HEK293T (cell line): ENCODE results near the gene LCN9.

Source experiments
- CTCF ChIA-PET: fragments of 350-600 bp; formaldehyde crosslinking; extraction: SDS; loops from one replicate; lab custom pipeline; 2021; ENCODE audit warnings: antibody characterized with exemption, inconsistent platforms; lab: Yijun Ruan, JAX
- POLR2A ChIA-PET: fragments of 350-600 bp; formaldehyde crosslinking; extraction: SDS; loops from one replicate; lab custom pipeline; 2020; ENCODE audit warnings: antibody characterized with exemption, inconsistent platforms; lab: Yijun Ruan, JAX
- DNase-seq: peaks from one replicate; pipeline ENCODE4 v3.0.0; 2012; ENCODE audit warnings: mixed read lengths; ENCODE audit errors: extremely low spot score
- ARNT ChIP-seq: fragments of 450-650 bp; IDR thresholded peaks from 2 replicates; pipeline ENCODE4 v1.6.1; 2017; ENCODE audit warnings: mild to moderate bottlenecking
- BHLHE40 ChIP-seq: fragments of 450-650 bp; IDR thresholded peaks from 2 replicates; pipeline ENCODE4 v1.6.1; 2016; ENCODE audit warnings: mild to moderate bottlenecking, moderate library complexity, borderline replicate concordance
- CTBP1 ChIP-seq: fragments of 450-650 bp; IDR thresholded peaks from 2 replicates; pipeline ENCODE4 v1.6.1; 2016; ENCODE audit warnings: borderline replicate concordance
- ELF4 ChIP-seq: fragments of 450-650 bp; IDR thresholded peaks from 2 replicates; pipeline ENCODE4 v1.6.1; 2017; ENCODE audit warnings: antibody characterized with exemption
- FOXA1 ChIP-seq: fragments of 450-650 bp; IDR thresholded peaks from 2 replicates; pipeline ENCODE4 v1.6.1; 2016; ENCODE audit warnings: mild to moderate bottlenecking
- FOXK2 ChIP-seq: fragments of 450-650 bp; IDR thresholded peaks from 2 replicates; pipeline ENCODE4 v1.6.1; 2016; ENCODE audit warnings: mild to moderate bottlenecking
- FOXM1 ChIP-seq: fragments of 450-650 bp; IDR thresholded peaks from 2 replicates; pipeline ENCODE4 v1.6.1; 2017; ENCODE audit warnings: mild to moderate bottlenecking, borderline replicate concordance
- HDGF ChIP-seq: fragments of 450-650 bp; IDR thresholded peaks from 2 replicates; pipeline ENCODE4 v1.6.1; 2017; ENCODE audit warnings: antibody characterized with exemption, borderline replicate concordance
- L3MBTL2 ChIP-seq: fragments of 450-650 bp; conservative IDR thresholded peaks from 2 replicates; pipeline ENCODE4 v1.6.1; 2016; ENCODE audit warnings: mild to moderate bottlenecking
- LEF1 ChIP-seq: fragments of 450-650 bp; IDR thresholded peaks from 2 replicates; pipeline ENCODE4 v1.6.1; 2017; ENCODE audit warnings: mild to moderate bottlenecking, borderline replicate concordance
- NFRKB ChIP-seq: fragments of 450-650 bp; IDR thresholded peaks from 2 replicates; pipeline ENCODE4 v1.6.1; 2016; ENCODE audit warnings: mild to moderate bottlenecking, moderate library complexity
- SP1 ChIP-seq: fragments of 450-650 bp; IDR thresholded peaks from 2 replicates; pipeline ENCODE4 v1.6.1; 2017
- SUZ12 ChIP-seq: fragments of 450-650 bp; IDR thresholded peaks from 2 replicates; pipeline ENCODE4 v1.6.1; 2016; ENCODE audit warnings: mild to moderate bottlenecking
- TARDBP ChIP-seq: fragments of 450-650 bp; IDR thresholded peaks from 2 replicates; pipeline ENCODE4 v1.6.1; 2016
- ZNF384 ChIP-seq: fragments of 450-650 bp; IDR thresholded peaks from 2 replicates; pipeline ENCODE4 v1.6.1; 2016
- TF ChIP-seq, protein P1 (sequence below): fragments of 450-650 bp; IDR thresholded peaks from 2 replicates; pipeline ENCODE4 v1.6.1; 2016

The LCN9 gene

DNA sequence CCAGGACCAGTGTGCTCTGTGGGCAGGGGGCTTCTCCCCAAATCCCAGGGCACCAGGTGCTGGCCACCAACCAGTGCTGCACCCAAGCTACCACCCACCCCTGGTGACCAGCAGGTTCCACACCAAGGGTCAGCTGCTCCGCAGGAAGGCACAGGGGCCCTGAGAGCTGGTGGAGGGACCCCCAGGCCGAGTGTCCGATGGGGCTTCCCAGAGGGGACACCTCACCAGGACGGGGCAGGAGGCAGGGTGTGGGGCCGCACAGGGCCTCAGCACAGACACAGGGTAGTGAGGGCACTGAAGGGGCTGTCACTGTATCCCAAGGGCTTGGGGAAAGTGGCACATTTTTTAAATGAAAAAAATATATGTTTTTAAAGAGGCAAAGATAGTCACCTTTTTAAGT lies 18.1 kb downstream of the LCN9 start:
- DNase-seq: no peak
- CTCF ChIA-PET: no interaction called here
- TF ChIP-seq ARNT (no peak), NFRKB (no peak), SUZ12 (no peak), FOXK2 (no peak), TARDBP (no peak), L3MBTL2 (no peak), FOXA1 (no peak), ELF4 (no peak), ZNF384 (no peak), FOXM1 (no peak), HDGF (no peak), BHLHE40 (no peak), CTBP1 (no peak), SP1 (no peak), LEF1 (no peak)
- TF ChIP-seq, protein P1, sequence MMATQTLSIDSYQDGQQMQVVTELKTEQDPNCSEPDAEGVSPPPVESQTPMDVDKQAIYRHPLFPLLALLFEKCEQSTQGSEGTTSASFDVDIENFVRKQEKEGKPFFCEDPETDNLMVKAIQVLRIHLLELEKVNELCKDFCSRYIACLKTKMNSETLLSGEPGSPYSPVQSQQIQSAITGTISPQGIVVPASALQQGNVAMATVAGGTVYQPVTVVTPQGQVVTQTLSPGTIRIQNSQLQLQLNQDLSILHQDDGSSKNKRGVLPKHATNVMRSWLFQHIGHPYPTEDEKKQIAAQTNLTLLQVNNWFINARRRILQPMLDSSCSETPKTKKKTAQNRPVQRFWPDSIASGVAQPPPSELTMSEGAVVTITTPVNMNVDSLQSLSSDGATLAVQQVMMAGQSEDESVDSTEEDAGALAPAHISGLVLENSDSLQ: no peak
- POLR2A ChIA-PET: no interaction called here

DNA sequence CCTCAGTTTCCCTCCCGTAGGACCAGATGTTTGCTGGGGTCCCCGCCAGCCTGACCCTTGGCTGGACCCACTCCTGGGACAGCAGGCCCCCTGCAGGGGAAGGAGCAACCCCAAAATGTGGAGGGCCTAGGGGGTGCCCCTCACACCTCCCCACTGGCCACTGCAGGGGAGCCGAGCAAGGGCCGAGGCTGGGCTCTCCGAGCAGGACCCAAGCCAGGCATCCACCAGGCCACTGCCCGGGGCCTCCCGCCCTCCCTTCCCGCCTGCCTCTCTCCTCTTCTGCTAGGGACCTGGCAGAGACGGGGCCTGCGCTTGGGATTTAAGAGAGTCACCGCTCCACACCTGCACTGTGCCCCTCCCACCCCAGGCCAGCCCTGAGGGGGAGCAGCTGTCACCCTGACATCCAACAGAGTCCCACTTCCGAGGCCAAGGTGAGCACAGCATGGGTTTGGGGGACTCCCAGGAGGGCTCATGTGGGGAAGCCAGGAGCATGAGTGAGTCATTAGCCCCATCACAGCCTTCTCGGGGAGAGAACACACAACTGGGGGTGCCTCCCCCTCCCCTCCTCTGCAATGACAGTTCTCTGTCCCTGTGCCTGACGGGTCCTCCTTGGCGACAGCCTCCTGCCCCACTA lies 20.4 kb downstream of the LCN9 start:
- CTCF ChIA-PET: no interaction called here

DNA sequence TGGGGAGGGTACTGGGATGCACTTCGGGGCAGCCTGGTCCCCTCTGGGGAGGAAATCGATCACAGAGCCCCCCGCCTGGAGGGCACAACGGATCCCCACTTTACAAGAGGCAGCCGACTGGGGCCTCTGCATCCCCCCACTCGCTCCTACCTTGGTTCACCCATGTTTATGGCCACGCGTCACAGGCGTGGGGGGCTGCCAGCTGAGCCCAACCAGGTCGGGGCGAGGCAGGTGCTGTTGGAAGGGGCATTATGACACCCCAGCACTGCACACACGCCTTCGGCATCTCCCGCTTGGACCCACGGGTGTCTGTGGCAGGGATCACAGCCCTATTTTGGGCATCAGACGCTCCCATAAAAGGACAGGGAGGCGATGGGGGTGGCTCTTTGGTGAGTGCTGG lies 21.6 kb downstream of the LCN9 start:
- ChIA-PET CTCF (no interaction called here), POLR2A (no interaction called here)
- TF ChIP-seq, protein P1: no peak
- TF ChIP-seq FOXK2: no peak
- no peak for DNase-seq

More for the DNA sequence above, 20.4 kb downstream of the LCN9 start:
- TF ChIP-seq CTBP1 (no peak), LEF1 (no peak), SUZ12 (no peak), BHLHE40 (no peak), HDGF (no peak), ZNF384 (no peak), FOXM1 (no peak), ARNT (no peak), NFRKB (no peak)
- TF ChIP-seq, protein P1: no peak
- no peak for DNase-seq
- POLR2A ChIA-PET: no interaction called here

DNA sequence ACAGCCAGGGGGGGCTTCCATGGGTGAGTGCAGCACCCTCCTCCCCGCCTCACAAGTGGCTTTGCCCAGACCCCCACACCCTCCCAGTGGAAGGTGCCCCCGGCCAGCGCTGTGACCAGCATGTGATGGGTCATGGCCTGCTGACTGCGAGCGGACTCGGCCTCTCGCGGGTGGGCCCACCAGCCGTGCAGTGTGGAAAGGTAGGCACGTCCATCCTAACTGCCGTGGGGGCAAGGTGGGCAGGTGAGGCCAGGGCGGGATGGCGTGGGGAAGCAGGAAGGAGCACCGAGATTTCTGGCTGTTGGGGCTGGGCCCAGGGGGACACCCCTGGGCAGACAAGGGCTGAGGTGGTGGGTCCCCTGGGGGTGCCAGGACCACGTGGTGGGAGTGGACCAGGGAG lies 24.1 kb downstream of the LCN9 start:
- DNase-seq: no peak
- POLR2A ChIA-PET: no interaction called here
- CTCF ChIA-PET: no interaction called here
- TF ChIP-seq SUZ12: no peak
- no peak for TF ChIP-seq FOXA1
- TF ChIP-seq ZNF384: no peak
- no peak for TF ChIP-seq BHLHE40
- TF ChIP-seq FOXK2: no peak
- no peak for TF ChIP-seq LEF1
- no peak for TF ChIP-seq L3MBTL2
- TF ChIP-seq CTBP1: no peak
- no peak for TF ChIP-seq HDGF
- TF ChIP-seq, protein P1: no peak
- TF ChIP-seq NFRKB: no peak
- no peak for TF ChIP-seq ARNT

DNA sequence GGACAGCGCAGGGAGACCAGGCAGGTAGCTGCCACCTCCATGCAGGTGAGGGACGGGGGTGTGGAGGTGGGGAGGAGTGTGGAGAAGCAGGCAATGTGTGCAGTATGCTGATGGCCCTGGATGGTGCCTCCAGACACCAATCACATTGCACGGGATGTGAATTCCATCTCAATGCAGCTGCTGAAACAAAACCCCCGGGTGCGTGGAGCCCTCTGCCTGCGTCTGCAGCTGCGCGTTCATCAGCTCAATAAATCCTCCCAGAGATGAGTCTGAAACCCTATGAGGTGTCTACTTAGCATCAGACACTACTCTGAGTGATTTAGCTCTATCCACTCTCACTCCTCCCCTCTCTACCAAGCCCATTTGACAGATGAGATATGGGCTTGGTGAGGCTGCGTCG lies 25.9 kb downstream of the LCN9 start:
- ChIA-PET POLR2A (no interaction called here), CTCF (no interaction called here)
- TF ChIP-seq CTBP1 (no peak), SP1 (no peak), NFRKB (no peak), ELF4 (no peak), L3MBTL2 (no peak), SUZ12 (no peak), TARDBP (no peak), LEF1 (no peak), ARNT (no peak), ZNF384 (no peak), BHLHE40 (no peak), FOXM1 (no peak), HDGF (no peak), FOXA1 (no peak), FOXK2 (no peak)
- TF ChIP-seq, protein P1: no peak
- no peak for DNase-seq
